SK-N-MC (cell line): ENCODE results near the gene NPY1R.

Source experiments
- DNase-seq: peaks from one replicate; pipeline ENCODE4 v3.0.0-alpha.2; 2011; ENCODE audit warnings: low read depth, low spot score
- H3K27ac ChIP-seq: fragments of 200-600 bp; sonication (generic); 2 replicates; pipeline ENCODE4 v1.5.1; 2016; ENCODE audit warnings: mixed run types
- H3K36me3 ChIP-seq: fragments of 200-600 bp; sonication (generic); 2 replicates; pipeline ENCODE4 v1.6.1; 2017; ENCODE audit warnings: antibody characterized with exemption, low read length, mixed read lengths; ENCODE audit not compliant: insufficient read depth
- H3K4me3 ChIP-seq: fragments of 200-600 bp; sonication (generic); 2 replicates; pipeline ENCODE4 v1.5.1; 2016
- H3K9ac ChIP-seq: fragments of 200-600 bp; sonication (generic); 2 replicates; pipeline ENCODE4 v1.8.0; 2017; ENCODE audit warnings: mixed run types, mixed read lengths; ENCODE audit not compliant: insufficient read length
- H3K9me3 ChIP-seq: fragments of 200-600 bp; sonication (generic); 2 replicates; pipeline ENCODE4 v1.6.1; 2017; ENCODE audit warnings: low read depth, mild to moderate bottlenecking, antibody characterized with exemption, low read length, moderate library complexity, mixed read lengths
- EZH2 ChIP-seq: fragments of 200-600 bp; sonication (generic); IDR thresholded peaks from one replicate; pipeline ENCODE4 v1.6.1; 2017; ENCODE audit warnings: antibody characterized with exemption
- FOXP2 ChIP-seq: optimal IDR thresholded peaks from 2 replicates; pipeline ENCODE3; 2011; ENCODE audit warnings: mild to moderate bottlenecking, moderate library complexity; ENCODE audit not compliant: insufficient read depth; ENCODE audit errors: extremely low read length, control extremely low read depth
- POLR2AphosphoS5 ChIP-seq: IDR thresholded peaks from 2 replicates; pipeline ENCODE4 v1.6.1; 2012; ENCODE audit warnings: mild to moderate bottlenecking, low read depth, low read length, borderline replicate concordance

NPY1R gene

DNA sequence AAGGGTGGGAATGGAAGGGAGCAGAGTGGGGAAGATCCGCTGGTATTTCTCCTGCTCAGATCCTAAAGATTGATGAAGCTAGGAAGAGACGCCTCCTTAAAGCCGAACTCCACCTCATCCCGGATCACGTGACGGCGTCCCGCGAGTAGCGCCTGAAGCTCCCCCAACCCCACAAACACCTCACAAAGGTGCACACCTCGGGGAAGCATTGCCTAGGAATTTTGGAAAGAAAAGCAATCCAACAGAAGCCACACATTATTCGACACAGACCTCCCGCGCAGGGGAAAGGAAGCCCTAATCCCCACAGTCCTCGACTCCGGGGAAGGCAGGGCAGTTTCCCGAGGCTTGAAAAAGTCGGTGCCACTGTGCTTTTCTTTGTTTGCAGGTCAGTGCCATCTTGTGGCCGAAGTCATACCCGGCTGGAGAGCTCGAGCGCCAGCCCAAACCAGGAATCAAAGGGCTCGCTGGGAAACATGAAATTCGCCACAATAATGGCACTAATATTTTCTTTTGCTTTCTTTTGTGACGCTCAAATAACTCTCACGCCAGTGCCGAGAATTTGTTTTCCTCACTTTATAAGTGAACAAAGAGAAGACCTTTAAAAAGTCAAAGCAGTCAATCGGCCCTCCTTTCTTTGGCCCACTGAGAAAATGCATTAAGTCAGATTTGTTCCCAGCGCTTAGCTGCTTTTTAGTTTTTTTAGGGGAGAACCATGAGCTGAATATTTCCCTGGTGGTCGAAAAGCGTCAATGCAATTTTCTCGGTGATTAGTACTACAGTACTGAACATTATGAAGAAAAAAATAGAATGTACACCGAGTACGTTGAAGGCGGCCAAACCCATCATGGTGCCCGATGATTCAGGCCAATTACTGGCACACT, at the start of gene NPY1R:
TSS of gene NPY1R (minus strand) at position 71 of the 881 bp plus-strand sequence. CDS start 6,042 bp downstream, outside the sequence.
- TF ChIP-seq EZH2: no peak
- TF ChIP-seq POLR2AphosphoS5: peak; percentile 87
- peak within 1 kb of the TSS; percentile 88 for H3K27ac ChIP-seq
- peak; percentile 66 for DNase-seq
- H3K9ac ChIP-seq: peak within 1 kb of the TSS; percentile 91
- H3K9me3 ChIP-seq: no peaks in the 10 kb centered on the region
- H3K4me3 ChIP-seq: peak within 1 kb of the TSS; percentile 91
- H3K36me3 ChIP-seq: peaks cover 5% of the 10 kb centered on the region; the same call in 1 of the 2 replicates

DNA sequence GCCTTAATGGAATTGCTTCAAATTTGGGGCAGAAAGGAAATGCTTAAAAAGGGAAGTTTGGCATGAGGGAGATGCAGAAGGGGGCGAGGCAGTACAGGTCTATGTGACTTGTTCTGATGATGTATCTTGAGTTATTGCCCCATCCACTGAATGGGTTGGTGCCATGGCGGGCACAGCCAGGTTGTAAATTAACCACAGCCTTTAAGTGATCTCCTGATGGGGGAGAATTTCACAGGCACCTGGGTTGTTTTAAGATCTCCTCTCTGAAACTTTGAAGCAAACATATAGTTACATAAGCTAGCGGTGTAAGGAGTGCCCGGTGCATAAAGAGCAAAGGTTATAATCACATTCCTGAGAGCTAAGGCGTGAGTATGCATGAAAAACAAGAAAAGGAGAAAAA, 48.3 kb upstream of the NPY1R start:
- no peak for TF ChIP-seq FOXP2
- no peak for TF ChIP-seq POLR2AphosphoS5
- TF ChIP-seq EZH2: no peak
- no peak overlapping the region for H3K27ac ChIP-seq
- H3K9ac ChIP-seq: no peak overlapping the region
- H3K9me3 ChIP-seq: no peaks in the 10 kb centered on the region
- DNase-seq: no peak
- H3K36me3 ChIP-seq: no peaks in the 10 kb centered on the region
- no peak overlapping the region for H3K4me3 ChIP-seq

DNA sequence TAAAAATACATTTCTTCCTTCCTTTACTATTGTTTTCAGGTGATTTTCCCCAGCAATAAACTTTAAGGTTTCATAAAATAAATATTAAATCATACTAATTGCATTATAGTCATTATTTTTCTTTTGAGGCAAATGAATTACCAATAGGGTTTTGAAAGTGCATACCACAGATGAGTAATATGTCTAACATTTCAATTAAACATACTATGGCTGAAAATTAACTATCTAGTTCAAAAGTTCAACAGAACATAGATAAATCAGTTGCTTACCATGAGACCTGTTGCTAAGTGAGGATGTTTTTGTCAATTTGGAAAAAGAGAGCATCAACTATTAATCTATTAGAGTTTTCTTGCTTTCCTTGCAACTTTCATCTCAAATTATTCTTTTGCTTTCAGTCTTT, 46.3 kb upstream of the NPY1R start:
- H3K4me3 ChIP-seq: no peak overlapping the region
- H3K9me3 ChIP-seq: no peaks in the 10 kb centered on the region
- H3K9ac ChIP-seq: no peak overlapping the region
- no peak overlapping the region for H3K27ac ChIP-seq
- TF ChIP-seq POLR2AphosphoS5 (no peak), FOXP2 (no peak), EZH2 (no peak)
- no peaks in the 10 kb centered on the region for H3K36me3 ChIP-seq
- DNase-seq: no peak

DNA sequence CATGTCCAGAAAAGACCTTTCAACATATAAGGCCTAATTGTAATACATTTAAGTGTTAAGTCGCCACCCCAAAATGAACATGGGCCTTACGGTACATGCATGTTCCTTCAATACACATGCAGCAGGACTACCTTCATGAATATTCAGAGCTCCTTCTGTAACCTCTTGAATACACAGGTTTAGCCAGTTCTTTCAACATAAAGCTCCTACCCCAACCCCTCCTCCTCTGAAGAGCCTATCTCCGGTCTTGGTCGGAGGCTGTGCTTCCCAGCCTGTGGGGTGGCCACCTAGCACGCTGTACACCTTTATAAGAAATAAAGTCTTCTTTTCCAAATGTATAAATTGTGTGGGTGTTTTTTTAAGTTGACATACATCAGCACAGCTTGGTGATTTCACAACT, 39.6 kb upstream of the NPY1R start:
- Histone ChIP-seq H3K27ac (no peak overlapping the region), H3K9ac (no peak overlapping the region), H3K36me3 (no peaks in the 10 kb centered on the region), H3K4me3 (no peak overlapping the region), H3K9me3 (no peaks in the 10 kb centered on the region)
- no peak for DNase-seq
- TF ChIP-seq FOXP2: no peak
- TF ChIP-seq POLR2AphosphoS5: no peak
- TF ChIP-seq EZH2: no peak

DNA sequence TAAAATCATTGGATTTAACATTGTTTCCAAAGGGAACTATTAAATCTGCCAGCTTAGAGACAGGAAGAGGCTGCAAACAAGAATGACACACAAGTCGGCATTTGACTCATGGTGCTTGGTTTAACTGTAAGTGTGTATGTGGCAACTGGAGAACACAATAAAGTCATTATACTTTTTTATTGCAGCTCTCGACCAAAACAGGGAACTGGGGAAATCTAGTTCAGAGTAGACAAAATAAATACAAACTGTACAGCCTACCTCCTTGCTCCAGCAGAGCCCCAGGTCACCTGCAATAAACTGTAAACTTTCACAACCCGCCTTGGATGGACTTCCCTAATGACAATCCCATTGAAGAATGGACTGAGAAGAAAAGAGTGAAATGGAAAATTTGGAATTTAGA, 35.3 kb upstream of the NPY1R start:
- H3K9ac ChIP-seq: no peak overlapping the region
- no peak overlapping the region for H3K27ac ChIP-seq
- DNase-seq: no peak
- no peak overlapping the region for H3K4me3 ChIP-seq
- no peaks in the 10 kb centered on the region for H3K9me3 ChIP-seq
- H3K36me3 ChIP-seq: no peaks in the 10 kb centered on the region
- TF ChIP-seq POLR2AphosphoS5: no peak
- TF ChIP-seq EZH2: no peak
- TF ChIP-seq FOXP2: no peak

DNA sequence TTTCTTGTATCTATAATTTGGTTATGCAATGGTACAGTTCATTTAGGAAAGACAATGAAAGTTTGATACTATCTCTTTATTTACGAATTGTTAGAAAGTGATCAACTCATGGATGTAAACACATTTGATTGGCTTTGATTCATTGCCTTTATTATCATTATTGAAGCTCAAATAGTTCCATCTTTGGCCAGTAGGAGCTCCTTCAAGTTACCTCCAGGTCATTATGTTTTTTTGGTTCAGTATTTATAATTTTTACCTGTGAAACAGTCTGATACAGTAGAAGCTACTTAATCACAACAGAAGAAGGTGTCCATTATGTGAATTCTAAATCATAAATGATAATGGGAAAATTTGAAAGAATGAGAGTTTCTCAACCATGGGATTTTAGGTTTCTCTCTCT, 23.7 kb upstream of the NPY1R start:
- H3K27ac ChIP-seq: no peak overlapping the region
- no peak overlapping the region for H3K4me3 ChIP-seq
- H3K9ac ChIP-seq: no peak overlapping the region
- peaks cover 2% of the 10 kb centered on the region; the same call in 1 of the 2 replicates for H3K36me3 ChIP-seq
- DNase-seq: no peak
- no peaks in the 10 kb centered on the region for H3K9me3 ChIP-seq
- TF ChIP-seq FOXP2 (no peak), EZH2 (no peak), POLR2AphosphoS5 (no peak)

DNA sequence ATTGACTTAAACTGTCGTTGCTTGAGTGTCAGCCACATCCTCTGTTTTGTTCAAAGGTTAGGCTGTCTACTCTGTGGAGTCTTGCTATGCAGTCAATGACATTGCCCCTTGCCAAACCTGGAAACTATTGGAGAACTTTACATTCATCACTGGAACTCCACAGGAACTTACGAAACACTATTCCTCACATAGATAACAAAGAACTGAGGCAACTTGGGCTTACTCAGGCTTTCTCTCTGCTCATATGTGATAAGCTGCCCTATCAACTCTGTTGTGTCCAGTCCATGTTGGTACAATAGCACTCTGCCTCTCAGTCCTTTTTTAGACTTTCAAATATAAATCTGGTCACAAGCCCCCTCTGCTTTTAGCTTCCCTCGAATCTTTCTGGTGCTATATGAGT, 20.7 kb upstream of the NPY1R start:
- Histone ChIP-seq H3K27ac (no peak overlapping the region), H3K36me3 (peaks cover 26% of the 10 kb centered on the region), H3K9ac (no peak overlapping the region), H3K4me3 (no peak overlapping the region), H3K9me3 (no peaks in the 10 kb centered on the region)
- TF ChIP-seq POLR2AphosphoS5 (no peak), FOXP2 (no peak), EZH2 (no peak)
- DNase-seq: no peak

DNA sequence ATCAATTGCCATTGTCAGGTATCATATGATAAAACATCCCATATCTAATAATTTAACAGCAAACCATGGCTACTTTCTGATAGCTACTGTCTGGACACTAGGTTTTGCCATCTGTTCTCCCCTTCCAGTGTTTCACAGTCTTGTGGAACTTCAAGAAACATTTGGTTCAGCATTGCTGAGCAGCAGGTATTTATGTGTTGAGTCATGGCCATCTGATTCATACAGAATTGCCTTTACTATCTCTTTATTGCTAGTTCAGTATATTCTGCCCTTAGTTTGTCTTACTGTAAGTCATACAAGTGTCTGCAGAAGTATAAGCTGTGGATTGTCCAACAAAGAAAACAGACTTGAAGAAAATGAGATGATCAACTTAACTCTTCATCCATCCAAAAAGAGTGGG, 18.3 kb upstream of the NPY1R start:
- TF ChIP-seq EZH2 (no peak), POLR2AphosphoS5 (no peak), FOXP2 (no peak)
- Histone ChIP-seq H3K9me3 (no peaks in the 10 kb centered on the region), H3K36me3 (peaks cover 35% of the 10 kb centered on the region), H3K4me3 (no peak overlapping the region), H3K27ac (no peak overlapping the region), H3K9ac (no peak overlapping the region)
- no peak for DNase-seq
